ENCODE results near the gene SRC. TPM values are rescaled to one million over a fixed set of nuclear protein-coding genes. Genes with fewer than 3 reads are reported as not detected.

SRC gene
- total and polyA plus RNA-seq, 2 of the 8 experiments (the other 6 are each of a cell fraction or from before 2014, with no cell fraction given) = 27.6 to 28.8 TPM

DNA sequence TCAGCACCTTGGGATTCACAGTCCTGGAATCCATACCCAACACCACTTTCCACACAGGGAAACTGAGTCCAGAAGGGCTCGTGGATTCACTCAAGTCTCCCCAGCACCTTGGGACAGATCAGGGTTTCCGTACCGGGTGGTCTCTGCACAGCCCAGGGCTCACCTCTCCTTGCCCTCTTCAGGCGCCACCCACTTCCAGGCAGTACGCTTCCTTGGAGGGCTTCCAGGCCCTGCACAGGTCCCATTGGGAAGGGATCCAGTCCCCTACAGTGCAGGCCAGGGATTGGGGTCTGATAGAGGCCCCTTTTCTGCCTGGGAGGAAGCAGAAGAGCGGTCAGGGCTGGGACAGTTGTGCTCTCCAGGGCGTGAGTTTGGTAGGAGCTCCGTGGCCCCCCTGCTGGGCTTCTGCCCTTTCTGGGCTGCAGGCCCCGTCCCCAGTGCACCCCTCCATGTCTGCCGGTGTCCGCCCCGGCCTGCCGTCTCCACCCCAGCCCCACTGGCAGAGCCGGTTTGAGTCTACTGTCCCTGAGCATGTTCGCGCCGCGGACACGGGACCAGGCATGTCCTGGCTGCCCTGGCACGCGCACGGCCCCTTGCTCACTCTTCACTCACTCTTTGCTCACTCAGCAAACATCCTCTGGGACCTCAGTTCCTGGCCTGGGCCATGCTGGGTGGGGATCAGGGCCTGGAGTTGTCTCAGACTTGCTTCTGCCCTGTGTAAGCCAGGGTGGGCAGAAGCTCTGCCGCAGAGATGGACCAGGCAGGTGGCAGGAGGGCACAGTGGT lies 12.6 kb downstream of the SRC start:
- Histone ChIP-seq H2AFZ (ENCODE audit: low read length) (no peak overlapping the region), H3K23ac (ENCODE audit: insufficient read length) (no peak overlapping the region), H3K14ac (ENCODE audit: insufficient read length) (no peak overlapping the region), H4K5ac (ENCODE audit: insufficient read length, low read depth, low read length) (no peak overlapping the region), H3K27ac (ENCODE audit: low read depth, low read length) (no peak overlapping the region), H3K4me2 (ENCODE audit: insufficient read depth in 1 of 2, low read depth in 2 of 2, low read length in 2 of 2) (no peak overlapping the region), H3K79me2 (ENCODE audit: control insufficient read depth in 1 of 2, insufficient read depth in 2 of 2, low read length in 2 of 2) (peaks cover 0 to 67% of the 10 kb centered on the region in 2 experiments; a peak in 3 of 4 replicates), H3K18ac (ENCODE audit: extremely low read depth, low read length) (no peak overlapping the region; the same call in 1 of the 2 replicates), H3K9me3 (ENCODE audit: insufficient read depth in 2 of 2, low read depth in 1 of 2, low read length in 1 of 2) (no peaks in the 10 kb centered on the region), H3K27me3 (replicated peaks in 1 of 4; ENCODE audit: control insufficient read depth in 3 of 4, extremely low read depth in 1 of 4, insufficient read depth in 3 of 4, low read length in 3 of 4) (no peaks in the 10 kb centered on the region), H2BK15ac (ENCODE audit: low read length) (no peak overlapping the region), H3K36me3 (ENCODE audit: control insufficient read depth in 2 of 4, insufficient read depth in 4 of 4, low read length in 3 of 4) (no peaks in the 10 kb centered on the region; a peak in 1 of 8 replicates), H3K9ac (replicated peaks in 1 of 4; ENCODE audit: extremely low read depth in 1 of 4, low read depth in 3 of 4, low read length in 3 of 4) (no peak overlapping the region), H3K79me1 (ENCODE audit: low read depth, low read length) (peaks cover 25% of the 10 kb centered on the region), H4K91ac (replicated peaks; ENCODE audit: insufficient read length, low read length) (no peak overlapping the region), H2BK5ac (ENCODE audit: low read depth, low read length) (no peak overlapping the region), H4K20me1 (replicated peaks in 1 of 2; ENCODE audit: control insufficient read depth in 1 of 2, insufficient read depth in 2 of 2, low read length in 2 of 2) (peaks cover 0 to 17% of the 10 kb centered on the region in 2 experiments), H3K4ac (replicated peaks; ENCODE audit: insufficient read length, low read depth, low read length) (peak overlapping the region; percentile 54), H3K4me3 (ENCODE audit: extremely low read depth in 1 of 4, insufficient read depth in 2 of 4, low read depth in 3 of 4, low read length in 4 of 4) (no peak overlapping the region), H2AK5ac (ENCODE audit: low read depth, low read length) (no peak overlapping the region), H2BK120ac (replicated peaks; ENCODE audit: low read depth, low read length) (no peak overlapping the region), H3K4me1 (replicated peaks in 1 of 4; ENCODE audit: control insufficient read depth in 3 of 4, insufficient read depth in 4 of 4, low read length in 3 of 4) (peaks cover 0 to 6% (median 0%) of the 10 kb centered on the region in 4 experiments; a peak in 2 of 7 replicates), H4K8ac (ENCODE audit: extremely low read depth, insufficient read depth, low read length) (peak overlapping the region; percentile 53; the same call in 1 of the 2 replicates), H2BK20ac (ENCODE audit: low read length) (no peak overlapping the region), H3K56ac (replicated peaks; ENCODE audit: insufficient read length, low read depth, low read length) (no peak overlapping the region), H2BK12ac (ENCODE audit: low read depth, low read length) (no peak overlapping the region), H3K23me2 (ENCODE audit: low read depth, low read length) (no peaks in the 10 kb centered on the region)
- no peak for FAIRE-seq
- POLR2A ChIA-PET (ENCODE audit: partially characterized antibody) = interaction anchor here (0.8 to 1.1 kb wide), 2 partner anchors 9 to 12 kb away, joined by 3 read pairs; no protein-coding TSS in a partner anchor
- DNase-seq (ENCODE audit: low read depth in 1 of 2, low spot score in 2 of 2) = no peak
- WGBS, 2 experiments (ENCODE audit: extremely low coverage in 1 of 2, insufficient coverage in 1 of 2, insufficient read length in 1 of 2, insufficient replicate concordance in 2 of 2, low coverage in 1 of 2, low lambda C conversion rate in 2 of 2, missing lambda C conversion rate in 1 of 2) = 91% methylated on average over 21 of the region's 23 CpGs; no CpG with 5 or more reads in 1 of the 2 experiments
- CTCF ChIA-PET (ENCODE audit: partially characterized antibody) = interaction anchor here (1.3 to 2.1 kb wide), 4 partner anchors 26 to 79 kb away, joined by 3 to 8 read pairs (median 3); no protein-coding TSS in a partner anchor
- TF ChIP-seq TBP (IDR thresholded peaks at IDR 0.05; ENCODE audit: low read depth, low read length) (no peak), BRCA1 (IDR thresholded peaks at IDR 0.05; ENCODE audit: low read depth, low read length) (no peak), TAF7 (optimal IDR thresholded peaks at IDR 0.05; ENCODE audit: borderline replicate concordance, low read depth, low read length) (no peak), FOSL1 (IDR thresholded peaks at IDR 0.05; ENCODE audit: insufficient read depth, low read depth, low read length) (no peak), ASH2L (IDR thresholded peaks at IDR 0.05; ENCODE audit: low read length) (no peak), TCF12 (IDR thresholded peaks at IDR 0.05; ENCODE audit: low read depth, low read length) (no peak), SP1 (IDR thresholded peaks at IDR 0.05; ENCODE audit: low read depth, low read length) (no peak)

Measured in H1 (cell line).